Stimulated activated CD4-positive, alpha-beta T cell treated with anti-CD3 and anti-CD28 coated beads, Interleukin-12 subunit alpha, Interleukin-12 subunit beta, amount 100 ng/mL, for 48 hours (primary cell): ENCODE data around the gene INPP5A.

Experiments
- DNase-seq, 3 donors: peaks; one replicate each; pipeline ENCODE4 v3.0.0-alpha.2; 2020; ENCODE audit warnings: low read depth in 2 of 3, low spot score in 1 of 3

Gene INPP5A

GRCh38 chr10:132827861-132828539 lies 290.4 kb downstream of the INPP5A start:
- no peak for DNase-seq

- DNase-seq, result no peak
Observed at GRCh38 chr10:132828681-132829080, 291.1 kb downstream of the INPP5A start.

- DNase-seq, result no peak
Observed at GRCh38 chr10:132829403-132829802, 291.8 kb downstream of the INPP5A start.

GRCh38 chr10:132832186-132832969 lies 294.8 kb downstream of the INPP5A start:
- no peak for DNase-seq
